ENCODE data around the gene WWTR1. TPM values are rescaled to one million over a fixed set of nuclear protein-coding genes. Genes with fewer than 3 reads are reported as not detected.

Gene WWTR1
- polyA plus RNA-seq, 2 donors: 29.2 to 31.2 TPM

- Histone ChIP-seq H3K27ac (ENCODE audit: low read depth in 2 of 2, low read length in 1 of 2) (peak overlapping the region in 1 of 2 donors; percentile 14), H3K4me1 (ENCODE audit: control insufficient read depth in 2 of 2, insufficient read depth in 2 of 2, low read length in 1 of 2) (peaks cover 0 to 7% of the 10 kb centered on the region in 2 donors), H3K4me3 (ENCODE audit: low read depth in 1 of 2, low read length in 2 of 2) (no peak overlapping the region), H3K9me3 (ENCODE audit: control insufficient read depth in 2 of 2, insufficient read depth in 1 of 2, low read depth in 1 of 2, low read length in 1 of 2) (no peaks in the 10 kb centered on the region), H3K36me3 (ENCODE audit: control insufficient read depth in 2 of 2, insufficient read depth in 2 of 2, low read length in 1 of 2) (no peaks in the 10 kb centered on the region), H3K27me3 (ENCODE audit: control insufficient read depth in 1 of 2, insufficient read depth in 2 of 2, low read length in 2 of 2) (no peaks in the 10 kb centered on the region)
- 48 to 54% methylated on average over 15 of the region's 15 CpGs for WGBS, 2 donors
Measured at GRCh38 chr3:149618151-149619123, 39.4 kb downstream of the WWTR1 start.

GRCh38 chr3:149615731-149616221 lies 42.0 kb downstream of the WWTR1 start:
- no peaks in the 10 kb centered on the region for H3K27me3 ChIP-seq (ENCODE audit: control insufficient read depth in 1 of 2, insufficient read depth in 2 of 2, low read length in 2 of 2)
- WGBS, 2 donors: 72 to 76% methylated on average over 6 of the region's 6 CpGs
- H3K4me3 ChIP-seq (ENCODE audit: low read depth in 1 of 2, low read length in 2 of 2): no peak overlapping the region
- H3K36me3 ChIP-seq (ENCODE audit: control insufficient read depth in 2 of 2, insufficient read depth in 2 of 2, low read length in 1 of 2): no peaks in the 10 kb centered on the region
- no peaks in the 10 kb centered on the region for H3K9me3 ChIP-seq (ENCODE audit: control insufficient read depth in 2 of 2, insufficient read depth in 1 of 2, low read depth in 1 of 2, low read length in 1 of 2)
- H3K27ac ChIP-seq (ENCODE audit: low read depth in 2 of 2, low read length in 1 of 2): no peak overlapping the region
- peaks cover 0 to 7% of the 10 kb centered on the region in 2 donors for H3K4me1 ChIP-seq (ENCODE audit: control insufficient read depth in 2 of 2, insufficient read depth in 2 of 2, low read length in 1 of 2)

- no peaks in the 10 kb centered on the region for H3K27me3 ChIP-seq (ENCODE audit: control insufficient read depth in 1 of 2, insufficient read depth in 2 of 2, low read length in 2 of 2)
- WGBS, 2 donors: 76 to 87% methylated on average over 2 of the region's 2 CpGs
- H3K4me1 ChIP-seq (ENCODE audit: control insufficient read depth in 2 of 2, insufficient read depth in 2 of 2, low read length in 1 of 2): peaks cover 0 to 6% of the 10 kb centered on the region in 2 donors
- no peak overlapping the region for H3K27ac ChIP-seq (ENCODE audit: low read depth in 2 of 2, low read length in 1 of 2)
- no peaks in the 10 kb centered on the region for H3K9me3 ChIP-seq (ENCODE audit: control insufficient read depth in 2 of 2, insufficient read depth in 1 of 2, low read depth in 1 of 2, low read length in 1 of 2)
- H3K4me3 ChIP-seq (ENCODE audit: low read depth in 1 of 2, low read length in 2 of 2): no peak overlapping the region
- H3K36me3 ChIP-seq (ENCODE audit: control insufficient read depth in 2 of 2, insufficient read depth in 2 of 2, low read length in 1 of 2): no peaks in the 10 kb centered on the region
Measured at GRCh38 chr3:149613988-149614387, 43.8 kb downstream of the WWTR1 start.

- no peak overlapping the region for H3K27ac ChIP-seq (ENCODE audit: low read depth in 2 of 2, low read length in 1 of 2)
- no peak overlapping the region for H3K4me3 ChIP-seq (ENCODE audit: low read depth in 1 of 2, low read length in 2 of 2)
- no peaks in the 10 kb centered on the region for H3K4me1 ChIP-seq (ENCODE audit: control insufficient read depth in 2 of 2, insufficient read depth in 2 of 2, low read length in 1 of 2)
- H3K27me3 ChIP-seq (ENCODE audit: control insufficient read depth in 1 of 2, insufficient read depth in 2 of 2, low read length in 2 of 2): no peaks in the 10 kb centered on the region
- H3K9me3 ChIP-seq (ENCODE audit: control insufficient read depth in 2 of 2, insufficient read depth in 1 of 2, low read depth in 1 of 2, low read length in 1 of 2): no peaks in the 10 kb centered on the region
- WGBS, 2 donors: 80 to 87% methylated on average over 4 of the region's 4 CpGs
- no peaks in the 10 kb centered on the region for H3K36me3 ChIP-seq (ENCODE audit: control insufficient read depth in 2 of 2, insufficient read depth in 2 of 2, low read length in 1 of 2)
Measured at GRCh38 chr3:149612456-149612855, 45.4 kb downstream of the WWTR1 start.

GRCh38 chr3:149611149-149611548 lies 46.7 kb downstream of the WWTR1 start:
- Histone ChIP-seq H3K27ac (ENCODE audit: low read depth in 2 of 2, low read length in 1 of 2) (no peak overlapping the region), H3K4me3 (ENCODE audit: low read depth in 1 of 2, low read length in 2 of 2) (no peak overlapping the region), H3K4me1 (ENCODE audit: control insufficient read depth in 2 of 2, insufficient read depth in 2 of 2, low read length in 1 of 2) (no peaks in the 10 kb centered on the region), H3K27me3 (ENCODE audit: control insufficient read depth in 1 of 2, insufficient read depth in 2 of 2, low read length in 2 of 2) (no peaks in the 10 kb centered on the region), H3K9me3 (ENCODE audit: control insufficient read depth in 2 of 2, insufficient read depth in 1 of 2, low read depth in 1 of 2, low read length in 1 of 2) (no peaks in the 10 kb centered on the region), H3K36me3 (ENCODE audit: control insufficient read depth in 2 of 2, insufficient read depth in 2 of 2, low read length in 1 of 2) (peaks cover 0 to 3% of the 10 kb centered on the region in 2 donors)
- WGBS, 2 donors: 89 to 92% methylated on average over 2 of the region's 2 CpGs

- Histone ChIP-seq H3K9me3 (ENCODE audit: control insufficient read depth in 2 of 2, insufficient read depth in 1 of 2, low read depth in 1 of 2, low read length in 1 of 2) (no peaks in the 10 kb centered on the region), H3K4me1 (ENCODE audit: control insufficient read depth in 2 of 2, insufficient read depth in 2 of 2, low read length in 1 of 2) (no peaks in the 10 kb centered on the region), H3K27ac (ENCODE audit: low read depth in 2 of 2, low read length in 1 of 2) (no peak overlapping the region), H3K27me3 (ENCODE audit: control insufficient read depth in 1 of 2, insufficient read depth in 2 of 2, low read length in 2 of 2) (no peaks in the 10 kb centered on the region), H3K36me3 (ENCODE audit: control insufficient read depth in 2 of 2, insufficient read depth in 2 of 2, low read length in 1 of 2) (peaks cover 0 to 3% of the 10 kb centered on the region in 2 donors), H3K4me3 (ENCODE audit: low read depth in 1 of 2, low read length in 2 of 2) (no peak overlapping the region)
- 52 to 64% methylated on average over 6 of the region's 6 CpGs for WGBS, 2 donors
Measured at GRCh38 chr3:149610351-149611105, 47.3 kb downstream of the WWTR1 start.

GRCh38 chr3:149609595-149609994 lies 48.2 kb downstream of the WWTR1 start:
- H3K27ac ChIP-seq (ENCODE audit: low read depth in 2 of 2, low read length in 1 of 2): no peak overlapping the region
- H3K4me1 ChIP-seq (ENCODE audit: control insufficient read depth in 2 of 2, insufficient read depth in 2 of 2, low read length in 1 of 2): peaks cover 0 to 2% of the 10 kb centered on the region in 2 donors
- H3K9me3 ChIP-seq (ENCODE audit: control insufficient read depth in 2 of 2, insufficient read depth in 1 of 2, low read depth in 1 of 2, low read length in 1 of 2): no peaks in the 10 kb centered on the region
- H3K27me3 ChIP-seq (ENCODE audit: control insufficient read depth in 1 of 2, insufficient read depth in 2 of 2, low read length in 2 of 2): no peaks in the 10 kb centered on the region
- WGBS, 2 donors: 36 to 44% methylated on average over 4 of the region's 4 CpGs
- no peak overlapping the region for H3K4me3 ChIP-seq (ENCODE audit: low read depth in 1 of 2, low read length in 2 of 2)
- peaks cover 0 to 3% of the 10 kb centered on the region in 2 donors for H3K36me3 ChIP-seq (ENCODE audit: control insufficient read depth in 2 of 2, insufficient read depth in 2 of 2, low read length in 1 of 2)

- Histone ChIP-seq H3K4me1 (ENCODE audit: control insufficient read depth in 2 of 2, insufficient read depth in 2 of 2, low read length in 1 of 2) (peaks cover 0 to 5% of the 10 kb centered on the region in 2 donors), H3K27ac (ENCODE audit: low read depth in 2 of 2, low read length in 1 of 2) (no peak overlapping the region), H3K9me3 (ENCODE audit: control insufficient read depth in 2 of 2, insufficient read depth in 1 of 2, low read depth in 1 of 2, low read length in 1 of 2) (no peaks in the 10 kb centered on the region), H3K4me3 (ENCODE audit: low read depth in 1 of 2, low read length in 2 of 2) (no peak overlapping the region), H3K36me3 (ENCODE audit: control insufficient read depth in 2 of 2, insufficient read depth in 2 of 2, low read length in 1 of 2) (peaks cover 0 to 3% of the 10 kb centered on the region in 2 donors), H3K27me3 (ENCODE audit: control insufficient read depth in 1 of 2, insufficient read depth in 2 of 2, low read length in 2 of 2) (no peaks in the 10 kb centered on the region)
- WGBS, 2 donors: 85 to 90% methylated on average over 3 of the region's 3 CpGs
Measured at GRCh38 chr3:149608987-149609386, 48.8 kb downstream of the WWTR1 start.

- Histone ChIP-seq H3K4me3 (ENCODE audit: low read depth in 1 of 2, low read length in 2 of 2) (no peak overlapping the region), H3K27ac (ENCODE audit: low read depth in 2 of 2, low read length in 1 of 2) (no peak overlapping the region), H3K9me3 (ENCODE audit: control insufficient read depth in 2 of 2, insufficient read depth in 1 of 2, low read depth in 1 of 2, low read length in 1 of 2) (no peaks in the 10 kb centered on the region), H3K4me1 (ENCODE audit: control insufficient read depth in 2 of 2, insufficient read depth in 2 of 2, low read length in 1 of 2) (peaks cover 0 to 5% of the 10 kb centered on the region in 2 donors), H3K27me3 (ENCODE audit: control insufficient read depth in 1 of 2, insufficient read depth in 2 of 2, low read length in 2 of 2) (no peaks in the 10 kb centered on the region), H3K36me3 (ENCODE audit: control insufficient read depth in 2 of 2, insufficient read depth in 2 of 2, low read length in 1 of 2) (peaks cover 0 to 3% of the 10 kb centered on the region in 2 donors)
- 86 to 91% methylated on average over 2 of the region's 2 CpGs for WGBS, 2 donors
Measured at GRCh38 chr3:149605902-149606301, 51.9 kb downstream of the WWTR1 start.

Measured in esophagus (tissue), 2 donors.